ENCODE data around the gene ERC2.

ERC2 gene

DNA sequence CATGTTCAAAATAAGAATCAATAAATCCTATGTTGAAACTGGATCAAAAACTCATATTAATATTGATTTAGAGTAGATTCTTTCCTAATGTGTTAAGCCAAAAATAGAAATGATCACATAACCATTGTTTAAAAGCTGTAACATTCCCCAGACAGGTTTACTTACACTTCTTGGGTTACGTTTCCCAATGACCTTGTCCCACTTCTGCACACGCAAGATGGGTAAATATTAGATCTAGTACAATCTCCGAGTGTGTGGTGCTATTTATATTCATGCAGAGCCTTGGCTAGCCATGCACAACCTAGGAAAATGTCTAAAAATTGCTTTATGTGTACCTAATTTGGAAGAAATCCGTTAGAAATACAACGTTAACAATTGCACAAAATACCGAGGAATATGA lies 39.6 kb downstream of the ERC2 start:
- Histone ChIP-seq H3F3A (ENCODE audit: insufficient read depth, low read length) (no peaks in the 10 kb centered on the region), H3K79me2 (ENCODE audit: insufficient read depth, low read length) (no peaks in the 10 kb centered on the region), H3K27me3 (ENCODE audit: insufficient read depth, low read length) (no peaks in the 10 kb centered on the region), H3K4me3 (ENCODE audit: low read depth, low read length, poor library complexity, severe bottlenecking) (no peak overlapping the region), H3K9me3 (ENCODE audit: low read length) (no peaks in the 10 kb centered on the region), H3K9me2 (ENCODE audit: low read depth, low read length) (no peaks in the 10 kb centered on the region), H4K20me1 (ENCODE audit: insufficient read depth, low read length) (no peaks in the 10 kb centered on the region), H3K27ac (ENCODE audit: low read depth, low read length, poor library complexity, severe bottlenecking) (no peak overlapping the region), H3K4me1 (ENCODE audit: insufficient read depth, low read length, severe bottlenecking) (no peaks in the 10 kb centered on the region), H2AFZ (ENCODE audit: low read length) (no peak overlapping the region), H3K9ac (ENCODE audit: low read length) (no peak overlapping the region), H3K4me2 (ENCODE audit: low read length) (no peak overlapping the region), H3K36me3 (ENCODE audit: insufficient read depth, low read length) (no peaks in the 10 kb centered on the region)
- TF ChIP-seq EZH2 (IDR thresholded peaks at IDR 0.05; ENCODE audit: borderline replicate concordance, low read length), result no peak
- TF ChIP-seq, protein P1, sequence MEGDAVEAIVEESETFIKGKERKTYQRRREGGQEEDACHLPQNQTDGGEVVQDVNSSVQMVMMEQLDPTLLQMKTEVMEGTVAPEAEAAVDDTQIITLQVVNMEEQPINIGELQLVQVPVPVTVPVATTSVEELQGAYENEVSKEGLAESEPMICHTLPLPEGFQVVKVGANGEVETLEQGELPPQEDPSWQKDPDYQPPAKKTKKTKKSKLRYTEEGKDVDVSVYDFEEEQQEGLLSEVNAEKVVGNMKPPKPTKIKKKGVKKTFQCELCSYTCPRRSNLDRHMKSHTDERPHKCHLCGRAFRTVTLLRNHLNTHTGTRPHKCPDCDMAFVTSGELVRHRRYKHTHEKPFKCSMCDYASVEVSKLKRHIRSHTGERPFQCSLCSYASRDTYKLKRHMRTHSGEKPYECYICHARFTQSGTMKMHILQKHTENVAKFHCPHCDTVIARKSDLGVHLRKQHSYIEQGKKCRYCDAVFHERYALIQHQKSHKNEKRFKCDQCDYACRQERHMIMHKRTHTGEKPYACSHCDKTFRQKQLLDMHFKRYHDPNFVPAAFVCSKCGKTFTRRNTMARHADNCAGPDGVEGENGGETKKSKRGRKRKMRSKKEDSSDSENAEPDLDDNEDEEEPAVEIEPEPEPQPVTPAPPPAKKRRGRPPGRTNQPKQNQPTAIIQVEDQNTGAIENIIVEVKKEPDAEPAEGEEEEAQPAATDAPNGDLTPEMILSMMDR (IDR thresholded peaks at IDR 0.05; ENCODE audit: low read length), result no peak

DNA sequence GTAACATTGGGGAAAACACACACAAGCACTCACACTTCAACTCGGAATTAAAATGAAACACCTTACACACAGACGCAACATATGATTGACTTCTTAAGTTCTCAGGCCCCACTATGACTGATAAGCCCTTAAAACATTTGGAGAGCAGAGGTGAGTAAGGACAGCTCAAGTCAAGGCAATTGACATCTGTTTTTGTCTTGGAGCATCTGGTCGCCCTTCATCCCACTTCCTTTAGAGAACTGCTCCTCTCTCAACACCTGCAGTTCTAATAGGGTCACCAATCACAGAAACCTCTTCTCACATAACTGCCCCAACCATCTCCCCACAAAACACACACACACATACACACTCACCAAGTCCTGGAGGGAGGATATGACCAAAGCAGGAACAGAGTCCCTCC lies 43.4 kb downstream of the ERC2 start:
- H3K4me2 ChIP-seq (ENCODE audit: low read length), result no peak overlapping the region
- no peaks in the 10 kb centered on the region for H3F3A ChIP-seq (ENCODE audit: insufficient read depth, low read length)
- no peaks in the 10 kb centered on the region for H3K9me2 ChIP-seq (ENCODE audit: low read depth, low read length)
- TF ChIP-seq EZH2 (IDR thresholded peaks at IDR 0.05; ENCODE audit: borderline replicate concordance, low read length), result no peak
- TF ChIP-seq, protein P1 (IDR thresholded peaks at IDR 0.05; ENCODE audit: low read length), result no peak
- peak overlapping the region; percentile 68 for H3K27ac ChIP-seq (ENCODE audit: low read depth, low read length, poor library complexity, severe bottlenecking)
- no peak overlapping the region for H2AFZ ChIP-seq (ENCODE audit: low read length)
- no peaks in the 10 kb centered on the region for H3K79me2 ChIP-seq (ENCODE audit: insufficient read depth, low read length)
- H3K4me1 ChIP-seq (ENCODE audit: insufficient read depth, low read length, severe bottlenecking), result no peaks in the 10 kb centered on the region
- H3K27me3 ChIP-seq (ENCODE audit: insufficient read depth, low read length), result no peaks in the 10 kb centered on the region
- no peak overlapping the region for H3K9ac ChIP-seq (ENCODE audit: low read length)
- no peak overlapping the region for H3K4me3 ChIP-seq (ENCODE audit: low read depth, low read length, poor library complexity, severe bottlenecking)
- H4K20me1 ChIP-seq (ENCODE audit: insufficient read depth, low read length), result no peaks in the 10 kb centered on the region
- H3K9me3 ChIP-seq (ENCODE audit: low read length), result no peaks in the 10 kb centered on the region
- no peaks in the 10 kb centered on the region for H3K36me3 ChIP-seq (ENCODE audit: insufficient read depth, low read length)

DNA sequence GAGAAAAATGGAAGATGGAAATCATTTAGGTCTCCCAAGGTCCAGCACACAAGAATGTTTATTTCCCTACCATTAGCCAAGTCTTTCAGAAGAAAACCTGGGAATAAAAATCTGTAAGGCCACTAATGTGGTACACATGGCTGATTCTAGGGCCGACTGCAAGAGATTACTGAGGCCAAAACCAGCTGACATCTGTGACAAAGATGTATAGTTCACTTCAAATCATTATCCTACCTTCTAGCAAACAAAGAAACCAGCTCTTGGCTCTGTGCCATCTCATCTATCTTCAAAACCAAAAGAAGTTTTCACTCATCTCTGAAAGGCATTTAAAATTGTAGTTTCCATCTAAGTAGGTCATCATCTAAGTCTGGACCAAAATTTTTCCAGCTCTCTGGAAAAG lies 43.9 kb downstream of the ERC2 start:
- no peak for TF ChIP-seq EZH2 (IDR thresholded peaks at IDR 0.05; ENCODE audit: borderline replicate concordance, low read length)
- TF ChIP-seq, protein P1 (IDR thresholded peaks at IDR 0.05; ENCODE audit: low read length), result no peak
- Histone ChIP-seq H3K9me2 (ENCODE audit: low read depth, low read length) (no peaks in the 10 kb centered on the region), H3K27ac (ENCODE audit: low read depth, low read length, poor library complexity, severe bottlenecking) (peak overlapping the region; percentile 68), H3F3A (ENCODE audit: insufficient read depth, low read length) (no peaks in the 10 kb centered on the region), H3K36me3 (ENCODE audit: insufficient read depth, low read length) (no peaks in the 10 kb centered on the region), H3K27me3 (ENCODE audit: insufficient read depth, low read length) (no peaks in the 10 kb centered on the region), H3K4me1 (ENCODE audit: insufficient read depth, low read length, severe bottlenecking) (no peaks in the 10 kb centered on the region), H3K9ac (ENCODE audit: low read length) (no peak overlapping the region), H3K79me2 (ENCODE audit: insufficient read depth, low read length) (no peaks in the 10 kb centered on the region), H3K9me3 (ENCODE audit: low read length) (no peaks in the 10 kb centered on the region), H3K4me2 (ENCODE audit: low read length) (no peak overlapping the region), H3K4me3 (ENCODE audit: low read depth, low read length, poor library complexity, severe bottlenecking) (no peak overlapping the region), H2AFZ (ENCODE audit: low read length) (no peak overlapping the region), H4K20me1 (ENCODE audit: insufficient read depth, low read length) (no peaks in the 10 kb centered on the region)
